Neural cell (in vitro differentiated cells): ENCODE measurements around the gene KLHDC4. TPM values are rescaled to one million over a fixed set of nuclear protein-coding genes. Genes with fewer than 3 reads are reported as not detected.
A peak's percentile ranks its signal among the peaks of the same experiment; 100 is the strongest.
"Not testable (repeated sequence)": the region's sequence is repeated elsewhere in the genome, so short reads cannot be mapped to it uniquely, and the experiment has no call there.

ENCODE experiments used
- H2AFZ ChIP-seq: fragments of 200-600, 300-800 bp; sonication (generic), shearing (Covaris generic); 2 replicates; pipeline ENCODE4 v1.6.0; 2014; ENCODE audit warnings: low read depth, mild to moderate bottlenecking, antibody characterized with exemption, low read length, moderate library complexity
- H3F3A ChIP-seq: fragments of 200-600 bp; shearing (Covaris generic); 2 replicates; pipeline ENCODE4 v1.6.1; 2016; ENCODE audit warnings: mild to moderate bottlenecking, moderate library complexity, mixed read lengths, antibody characterized with exemption, low read length; ENCODE audit not compliant: insufficient read depth, poor library complexity, severe bottlenecking
- H3K27ac ChIP-seq: fragments of 200-600, 300-800 bp; sonication (generic), shearing (Covaris generic); 2 replicates; pipeline ENCODE4 v1.5.1; 2014; ENCODE audit warnings: mild to moderate bottlenecking, low read length, moderate library complexity
- H3K27me3 ChIP-seq: fragments of 300-800, 200-600 bp; sonication (generic), shearing (Covaris generic); 2 replicates; pipeline ENCODE4 v1.6.0; 2014; ENCODE audit warnings: mild to moderate bottlenecking, low read depth, low read length, moderate library complexity; ENCODE audit not compliant: insufficient read depth
- H3K36me3 ChIP-seq: fragments of 300-800, 200-600 bp; sonication (generic), shearing (Covaris generic); 2 replicates; pipeline ENCODE4 v1.5.1; 2014; ENCODE audit warnings: mild to moderate bottlenecking, antibody characterized with exemption, low read length, moderate library complexity; ENCODE audit not compliant: insufficient read depth
- H3K4me2 ChIP-seq: fragments of 300-800, 200-600 bp; sonication (generic), shearing (Covaris generic); 2 replicates; pipeline ENCODE4 v1.6.0; 2014; ENCODE audit warnings: mild to moderate bottlenecking, low read length
- H3K4me3 ChIP-seq: fragments of 300-800, 200-600 bp; sonication (generic), shearing (Covaris generic); 2 replicates; pipeline ENCODE4 v1.5.1; 2014; ENCODE audit warnings: mild to moderate bottlenecking, low read length, moderate library complexity
- H3K79me2 ChIP-seq: fragments of 200-600 bp; shearing (Covaris generic); replicated peaks from 2 replicates; pipeline ENCODE4 v1.6.0; 2014; ENCODE audit warnings: mild to moderate bottlenecking, low read length, moderate library complexity; ENCODE audit not compliant: insufficient read depth
- H3K9ac ChIP-seq: fragments of 300-800, 200-600 bp; sonication (generic), shearing (Covaris generic); 2 replicates; pipeline ENCODE4 v1.6.1; 2016; ENCODE audit warnings: mild to moderate bottlenecking, low read length, mixed read lengths
- H3K9me2 ChIP-seq: fragments of 200-600 bp; shearing (Covaris generic); 2 replicates; pipeline ENCODE4 v1.6.1; 2016; ENCODE audit warnings: mild to moderate bottlenecking, low read length, mixed read lengths; ENCODE audit not compliant: insufficient read depth
- H3K9me3 ChIP-seq: fragments of 200-600, 300-800 bp; sonication (generic), shearing (Covaris generic); 2 replicates; pipeline ENCODE4 v1.6.1; 2016; ENCODE audit warnings: mild to moderate bottlenecking, mixed run types, low read length, moderate library complexity, mixed read lengths
- H4K20me1 ChIP-seq: fragments of 200-600 bp; shearing (Covaris generic); 2 replicates; pipeline ENCODE4 v1.6.1; 2016; ENCODE audit warnings: mild to moderate bottlenecking, mixed run types; ENCODE audit not compliant: insufficient read depth
- CTCF ChIP-seq: fragments of 450-650 bp; IDR thresholded peaks from 2 replicates; pipeline ENCODE4 v1.5.1; 2014; ENCODE audit warnings: antibody characterized with exemption, mild to moderate bottlenecking, moderate library complexity; ENCODE audit not compliant: poor library complexity, severe bottlenecking
- EZH2 ChIP-seq: fragments of 200-600, 300-800 bp; shearing (Covaris generic), sonication (generic); IDR thresholded peaks from 2 replicates; pipeline ENCODE4 v1.6.1; 2014; ENCODE audit warnings: antibody characterized with exemption, low read length, borderline replicate concordance, mild to moderate bottlenecking; ENCODE audit not compliant: insufficient read depth, poor library complexity, severe bottlenecking
- MXI1 ChIP-seq: fragments of 450-650 bp; conservative IDR thresholded peaks from 2 replicates; pipeline ENCODE4 v1.6.1; 2014; ENCODE audit warnings: antibody characterized with exemption, mild to moderate bottlenecking; ENCODE audit not compliant: poor library complexity, severe bottlenecking
- RAD21 ChIP-seq: fragments of 450-650 bp; conservative IDR thresholded peaks from 2 replicates; pipeline ENCODE4 v1.6.1; 2014; ENCODE audit warnings: antibody characterized with exemption, mild to moderate bottlenecking, moderate library complexity
- SMC3 ChIP-seq: fragments of 450-650 bp; conservative IDR thresholded peaks from 2 replicates; pipeline ENCODE4 v1.6.1; 2014; ENCODE audit warnings: antibody characterized with exemption, mild to moderate bottlenecking, moderate library complexity; ENCODE audit not compliant: poor library complexity
- TAF1 ChIP-seq: IDR thresholded peaks from 2 replicates; pipeline ENCODE4 v1.6.1; 2012; ENCODE audit warnings: low read depth
- polyA plus RNA-seq: library from polyadenylated mRNA; depleted of rRNA; stranded (reverse); fragments of >200 nt; gene quantifications from 2 replicates; pipeline ENCODE4 v1.2.3, GENCODE V29; 2014

Gene KLHDC4
- polyA plus RNA-seq, 1 donor from 2014 or later: 27.5 TPM

- Histone ChIP-seq H3K79me2 (no peaks in the 10 kb centered on the region), H3F3A (no peaks in the 10 kb centered on the region), H2AFZ (no peak overlapping the region), H4K20me1 (no peaks in the 10 kb centered on the region), H3K4me2 (no peak overlapping the region), H3K27ac (no peak overlapping the region), H3K9me2 (no peaks in the 10 kb centered on the region), H3K36me3 (no peaks in the 10 kb centered on the region), H3K9ac (no peak overlapping the region), H3K4me3 (no peak overlapping the region), H3K9me3 (no peaks in the 10 kb centered on the region), H3K27me3 (no peaks in the 10 kb centered on the region)
- TF ChIP-seq RAD21 (no peak), CTCF (peak; percentile 16)
Measured at GRCh38 chr16:87681981-87682570, 83.7 kb downstream of the KLHDC4 start.

- not testable (repeated sequence) for H3K36me3 ChIP-seq, H3K9me2 ChIP-seq, H3K9me3 ChIP-seq, H2AFZ ChIP-seq, H3K4me2 ChIP-seq, H3F3A ChIP-seq, H3K4me3 ChIP-seq, H3K27me3 ChIP-seq, H3K9ac ChIP-seq, H3K79me2 ChIP-seq, H4K20me1 ChIP-seq, H3K27ac ChIP-seq
Measured at GRCh38 chr16:87681051-87681602, 84.7 kb downstream of the KLHDC4 start.

GRCh38 chr16:87680272-87680644 is 85.5 kb downstream of the KLHDC4 start:
- H3K27ac ChIP-seq: no peak overlapping the region
- no peak overlapping the region for H2AFZ ChIP-seq
- H3F3A ChIP-seq: no peaks in the 10 kb centered on the region
- H4K20me1 ChIP-seq: no peaks in the 10 kb centered on the region
- no peaks in the 10 kb centered on the region for H3K27me3 ChIP-seq
- no peaks in the 10 kb centered on the region for H3K36me3 ChIP-seq
- no peak for TF ChIP-seq CTCF
- TF ChIP-seq EZH2: no peak
- no peak for TF ChIP-seq RAD21
- TF ChIP-seq SMC3: no peak
- TF ChIP-seq TAF1: no peak
- TF ChIP-seq MXI1: no peak
- no peak overlapping the region for H3K4me2 ChIP-seq
- H3K79me2 ChIP-seq: no peaks in the 10 kb centered on the region
- H3K9me3 ChIP-seq: no peaks in the 10 kb centered on the region
- no peak overlapping the region for H3K9ac ChIP-seq
- H3K4me3 ChIP-seq: no peak overlapping the region
- no peaks in the 10 kb centered on the region for H3K9me2 ChIP-seq
